K562 (cell line): ENCODE measurements around the gene PTH2. TPM values are rescaled to one million over a fixed set of nuclear protein-coding genes. Genes with fewer than 3 reads are reported as not detected.

Experiments
- C11orf30 ChIP-seq: fragments of 450-650 bp; IDR thresholded peaks from 2 replicates; pipeline ENCODE4 v1.6.1; 2016; ENCODE audit warnings: low read depth, mild to moderate bottlenecking
- CBFB ChIP-seq: sonication (generic); formaldehyde crosslinking; IDR thresholded peaks from 2 replicates; pipeline ENCODE4 v1.4.0; 2020; ENCODE audit warnings: mild to moderate bottlenecking, missing genetic modification reagents
- DLX4 ChIP-seq: fragments of 250-450 bp; sonication (Bioruptor Pico); IDR thresholded peaks from 2 replicates; pipeline ENCODE4 v1.6.1; 2021; ENCODE audit warnings: mild to moderate bottlenecking
- EGR1 ChIP-seq: fragments of 450-650 bp; conservative IDR thresholded peaks from 2 replicates; pipeline ENCODE4 v1.6.1; 2017; ENCODE audit warnings: mild to moderate bottlenecking
- ETV5 ChIP-seq: sonication (generic); formaldehyde crosslinking; IDR thresholded peaks from 2 replicates; pipeline ENCODE4 v1.4.0; 2020; ENCODE audit warnings: low read depth, mild to moderate bottlenecking, missing genetic modification reagents
- FOXA1 ChIP-seq: fragments of 450-650 bp; IDR thresholded peaks from 2 replicates; pipeline ENCODE4 v1.6.1; 2016; ENCODE audit warnings: mild to moderate bottlenecking, borderline replicate concordance
- HSF4 ChIP-seq: fragments of 250-450 bp; sonication (Bioruptor Pico); IDR thresholded peaks from 2 replicates; pipeline ENCODE4 v2.1.2; 2022; ENCODE audit warnings: mild to moderate bottlenecking, moderate library complexity, borderline replicate concordance
- MXI1 ChIP-seq: IDR thresholded peaks from 2 replicates; pipeline ENCODE4 v1.6.1; 2011; ENCODE audit warnings: low read depth, mild to moderate bottlenecking, improper control_type of control experiment, low read length
- NR2C1 ChIP-seq, 2 experiments: fragments of 450-650 bp; IDR thresholded peaks; 2 replicates each; pipeline ENCODE4 v1.6.1; 2017; ENCODE audit warnings: mild to moderate bottlenecking in 2 of 2, antibody characterized with exemption in 1 of 2, inconsistent platforms in 1 of 2, missing compliant biosample characterization in 1 of 2, missing genetic modification characterization in 1 of 2
- PHTF2 ChIP-seq: fragments of 250-450 bp; sonication (Bioruptor Pico); IDR thresholded peaks from 2 replicates; pipeline ENCODE4 v1.5.0; 2021; ENCODE audit warnings: mild to moderate bottlenecking
- POLR3A ChIP-seq: IDR thresholded peaks from 2 replicates; pipeline ENCODE4 v1.6.1; 2011; ENCODE audit warnings: borderline replicate concordance, mild to moderate bottlenecking, moderate library complexity; ENCODE audit not compliant: insufficient read length, insufficient read depth; ENCODE audit errors: extremely low read depth
- RBFOX2 ChIP-seq: fragments of 200-400 bp; formaldehyde crosslinking; IDR thresholded peaks from 2 replicates; pipeline ENCODE4 v1.6.1; 2017; ENCODE audit warnings: low read depth, mild to moderate bottlenecking, low read length, moderate library complexity
- RBM34 ChIP-seq: fragments of 200-400 bp; formaldehyde crosslinking; IDR thresholded peaks from 2 replicates; pipeline ENCODE4 v1.6.1; 2018; ENCODE audit warnings: low read length, borderline replicate concordance; ENCODE audit not compliant: insufficient read depth
- RCOR1 ChIP-seq, 2 experiments: IDR thresholded peaks; 2 replicates each; pipeline ENCODE4 v1.6.1; 2012; ENCODE audit warnings: low read depth in 2 of 2, low read length in 2 of 2, borderline replicate concordance in 1 of 2, improper control_type of control experiment in 1 of 2
- SMAD4 ChIP-seq: fragments of 250-450 bp; sonication (Bioruptor Pico); conservative IDR thresholded peaks from 2 replicates; pipeline ENCODE4 v1.8.0; 2021; ENCODE audit warnings: inconsistent platforms, mild to moderate bottlenecking, moderate library complexity
- SNIP1 ChIP-seq: fragments of 450-650 bp; IDR thresholded peaks from 2 replicates; pipeline ENCODE4 v1.7.1; 2017; ENCODE audit warnings: low read depth, mild to moderate bottlenecking
- TEAD2 ChIP-seq: fragments of 450-650 bp; IDR thresholded peaks from 2 replicates; pipeline ENCODE4 v1.6.1; 2016; ENCODE audit warnings: missing genetic modification characterization, control low read depth, missing compliant biosample characterization
- THAP7 ChIP-seq: fragments of 250-450 bp; sonication (Bioruptor Pico); IDR thresholded peaks from 2 replicates; pipeline ENCODE4 v1.5.0; 2021
- TSC22D4 ChIP-seq: fragments of 450-650 bp; IDR thresholded peaks from 2 replicates; pipeline ENCODE4 v1.6.1; 2016; ENCODE audit warnings: missing genetic modification characterization, missing biosample characterization, control low read depth
- XRCC5 ChIP-seq: fragments of 200-400 bp; formaldehyde crosslinking; IDR thresholded peaks from 2 replicates; pipeline ENCODE4 v1.6.1; 2017; ENCODE audit warnings: low read depth, mild to moderate bottlenecking, low read length
- YBX1 ChIP-seq: fragments of 450-650 bp; IDR thresholded peaks from 2 replicates; pipeline ENCODE4 v1.7.1; 2016; ENCODE audit warnings: mild to moderate bottlenecking
- ZNF124 ChIP-seq: sonication (generic); formaldehyde crosslinking; IDR thresholded peaks from 2 replicates; pipeline ENCODE4 v1.8.1; 2022; ENCODE audit warnings: missing genetic modification reagents
- ZNF143 ChIP-seq: sonication (generic); formaldehyde crosslinking; IDR thresholded peaks from 2 replicates; pipeline ENCODE4 v1.9.0; 2022; ENCODE audit warnings: mild to moderate bottlenecking, missing genetic modification reagents
- ZNF311 ChIP-seq: fragments of 250-450 bp; sonication (Bioruptor Pico); IDR thresholded peaks from 2 replicates; pipeline ENCODE4 v1.4.0; 2020; ENCODE audit warnings: mild to moderate bottlenecking, moderate library complexity
- ZNF551 ChIP-seq: fragments of 250-450 bp; sonication (Bioruptor Pico); IDR thresholded peaks from 2 replicates; pipeline ENCODE4 v1.5.0; 2021; ENCODE audit warnings: mild to moderate bottlenecking, moderate library complexity
- polyA plus RNA-seq, 8 experiments: library from polyadenylated mRNA; depleted of rRNA in 4 of 8; stranded (reverse) in 5 of 8; unstranded in 3 of 8; fragments of >200 nt; fragmentation: Nextera tagmentation in 2 of 8; fragmentation: Illumina TruSeq in 1 of 8; extraction: Ambion mirVana in 2 of 8; extraction: Trizol in 1 of 8; gene quantifications; 2 replicates each; pipeline versions ENCODE4 v1.2.1 to v1.2.3, GENCODE V29; 2011 to 2014; ENCODE audit warnings: inconsistent platforms in 1 of 8, missing spikeins in 1 of 8
- total RNA-seq, 7 experiments: library from RNA; depleted of rRNA in 6 of 7; stranded (reverse); fragments of >200 nt in 6 of 7; fragmentation: Illumina TruSeq in 2 of 7; extraction: Trizol in 2 of 7; gene quantifications; 2 replicates each; pipeline versions ENCODE4 v1.2.1 to v1.2.3, GENCODE V29; 2011 to 2021; ENCODE audit warnings: low replicate concordance in 1 of 7
- TF ChIP-seq, protein P1 (sequence below), 3 experiments: IDR thresholded peaks in 2 of 3; conservative IDR thresholded peaks in 1 of 3; 2 replicates each; pipeline ENCODE4 v1.5.1; 2011 to 2012; ENCODE audit warnings: low read length in 3 of 3, mild to moderate bottlenecking in 3 of 3, control low read depth in 2 of 3, improper control_type of control experiment in 1 of 3, inconsistent platforms in 1 of 3, low read depth in 1 of 3, mixed read lengths in 1 of 3, moderate library complexity in 1 of 3; ENCODE audit not compliant: insufficient read depth in 2 of 3
- TF ChIP-seq, protein P2 (sequence below): sonication (generic); formaldehyde crosslinking; IDR thresholded peaks from 2 replicates; pipeline ENCODE4 v1.9.0; 2022; ENCODE audit warnings: mild to moderate bottlenecking, missing genetic modification reagents

PTH2 gene
- total and polyA plus RNA-seq, 9 of the 15 experiments (the other 6 are each of a cell fraction or from before 2014, with no cell fraction given) = 1.3 TPM; not detected in 8

DNA sequence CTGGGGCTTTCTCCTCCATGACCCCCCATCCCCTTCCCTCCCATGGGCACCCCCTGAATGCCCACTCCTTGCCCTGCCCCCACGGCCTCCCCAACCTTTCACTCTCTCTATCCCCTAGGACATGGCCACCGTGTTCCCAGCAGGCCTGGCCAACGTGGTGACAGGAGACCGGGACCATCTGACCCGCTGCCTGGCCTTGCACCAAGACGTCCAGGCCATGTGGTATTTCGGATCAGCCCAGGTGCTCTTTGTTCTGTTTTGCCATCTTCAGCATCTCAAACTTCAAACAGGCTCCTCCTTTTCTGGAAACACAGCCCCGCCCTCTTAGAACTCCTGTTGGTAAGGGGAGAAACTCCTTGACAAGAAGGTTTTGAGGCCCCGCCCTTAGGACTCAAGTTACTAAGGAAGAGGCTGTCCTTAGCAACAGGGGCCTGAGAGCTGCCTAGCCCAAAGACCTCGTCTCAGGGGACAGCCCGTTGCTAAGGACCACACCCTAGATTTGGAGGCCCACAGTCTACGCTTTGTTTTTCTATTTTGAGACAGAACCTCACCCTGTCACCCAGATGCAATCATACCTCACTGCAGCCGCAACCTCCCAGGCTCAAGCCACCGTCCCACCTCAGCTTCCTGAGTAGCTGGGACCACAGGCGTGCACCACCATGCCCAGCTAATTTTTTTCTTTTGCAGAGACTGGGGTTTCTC lies 45.7 kb upstream of the PTH2 start (continued):
- TF ChIP-seq THAP7 (CRISPR knock-in tag) (no peak), POLR3A (no peak), DLX4 (CRISPR knock-in tag) (no peak), ZNF311 (CRISPR knock-in tag) (no peak), TSC22D4 (tag) (no peak), SMAD4 (0 out of 2 replicates have a peak, but pooled peaks have one; percentile 27), NR2C1 (IDR thresholded peaks at IDR 0.05) (no peak), NR2C1 (tag; IDR thresholded peaks at IDR 0.05) (no peak), XRCC5 (no peak), RBFOX2 (no peak), CBFB (CRISPR knock-in tag) (no peak), EGR1 (no peak), SNIP1 (no peak), ZNF551 (CRISPR knock-in tag) (no peak), ZNF143 (CRISPR knock-in tag) (0 out of 2 replicates have a peak, but pooled peaks have one; percentile 54), ETV5 (CRISPR knock-in tag) (no peak), C11orf30 (no peak), ZNF124 (CRISPR knock-in tag) (no peak), PHTF2 (CRISPR knock-in tag) (no peak), RCOR1 (IDR thresholded peaks at IDR 0.05; ENCODE audit: borderline replicate concordance in 1 of 2, low read depth in 2 of 2, low read length in 2 of 2) (peak; percentile 29 to 87; a peak in 2 of 4 replicates), HSF4 (CRISPR knock-in tag) (no peak), MXI1 (peak; percentile 77; the same call in 1 of the 2 replicates), FOXA1 (no peak), RBM34 (no peak), YBX1 (no peak), TEAD2 (tag) (no peak)
- TF ChIP-seq, protein P1, sequence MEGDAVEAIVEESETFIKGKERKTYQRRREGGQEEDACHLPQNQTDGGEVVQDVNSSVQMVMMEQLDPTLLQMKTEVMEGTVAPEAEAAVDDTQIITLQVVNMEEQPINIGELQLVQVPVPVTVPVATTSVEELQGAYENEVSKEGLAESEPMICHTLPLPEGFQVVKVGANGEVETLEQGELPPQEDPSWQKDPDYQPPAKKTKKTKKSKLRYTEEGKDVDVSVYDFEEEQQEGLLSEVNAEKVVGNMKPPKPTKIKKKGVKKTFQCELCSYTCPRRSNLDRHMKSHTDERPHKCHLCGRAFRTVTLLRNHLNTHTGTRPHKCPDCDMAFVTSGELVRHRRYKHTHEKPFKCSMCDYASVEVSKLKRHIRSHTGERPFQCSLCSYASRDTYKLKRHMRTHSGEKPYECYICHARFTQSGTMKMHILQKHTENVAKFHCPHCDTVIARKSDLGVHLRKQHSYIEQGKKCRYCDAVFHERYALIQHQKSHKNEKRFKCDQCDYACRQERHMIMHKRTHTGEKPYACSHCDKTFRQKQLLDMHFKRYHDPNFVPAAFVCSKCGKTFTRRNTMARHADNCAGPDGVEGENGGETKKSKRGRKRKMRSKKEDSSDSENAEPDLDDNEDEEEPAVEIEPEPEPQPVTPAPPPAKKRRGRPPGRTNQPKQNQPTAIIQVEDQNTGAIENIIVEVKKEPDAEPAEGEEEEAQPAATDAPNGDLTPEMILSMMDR (IDR thresholded peaks at IDR 0.05 in 2 of 3, conservative IDR thresholded peaks at IDR 0.05 in 1 of 3; ENCODE audit: insufficient read depth in 2 of 3, low read depth in 1 of 3, low read length in 3 of 3) = 0 out of 6 replicates have a peak, but pooled peaks of 1 of the 3 experiments have one; percentile 2
- TF ChIP-seq, protein P2, sequence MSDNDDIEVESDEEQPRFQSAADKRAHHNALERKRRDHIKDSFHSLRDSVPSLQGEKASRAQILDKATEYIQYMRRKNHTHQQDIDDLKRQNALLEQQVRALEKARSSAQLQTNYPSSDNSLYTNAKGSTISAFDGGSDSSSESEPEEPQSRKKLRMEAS (CRISPR knock-in tag) = 0 out of 2 replicates have a peak, but pooled peaks have one; percentile 26
